LNCAP (cell line): ENCODE results near the gene PTPN2.

Experiments
- TF ChIP-seq, protein P1 (sequence below): fragments of 450-650 bp; IDR thresholded peaks from 2 replicates; pipeline ENCODE4 v1.5.1; 2017; ENCODE audit warnings: mild to moderate bottlenecking

The PTPN2 gene

DNA sequence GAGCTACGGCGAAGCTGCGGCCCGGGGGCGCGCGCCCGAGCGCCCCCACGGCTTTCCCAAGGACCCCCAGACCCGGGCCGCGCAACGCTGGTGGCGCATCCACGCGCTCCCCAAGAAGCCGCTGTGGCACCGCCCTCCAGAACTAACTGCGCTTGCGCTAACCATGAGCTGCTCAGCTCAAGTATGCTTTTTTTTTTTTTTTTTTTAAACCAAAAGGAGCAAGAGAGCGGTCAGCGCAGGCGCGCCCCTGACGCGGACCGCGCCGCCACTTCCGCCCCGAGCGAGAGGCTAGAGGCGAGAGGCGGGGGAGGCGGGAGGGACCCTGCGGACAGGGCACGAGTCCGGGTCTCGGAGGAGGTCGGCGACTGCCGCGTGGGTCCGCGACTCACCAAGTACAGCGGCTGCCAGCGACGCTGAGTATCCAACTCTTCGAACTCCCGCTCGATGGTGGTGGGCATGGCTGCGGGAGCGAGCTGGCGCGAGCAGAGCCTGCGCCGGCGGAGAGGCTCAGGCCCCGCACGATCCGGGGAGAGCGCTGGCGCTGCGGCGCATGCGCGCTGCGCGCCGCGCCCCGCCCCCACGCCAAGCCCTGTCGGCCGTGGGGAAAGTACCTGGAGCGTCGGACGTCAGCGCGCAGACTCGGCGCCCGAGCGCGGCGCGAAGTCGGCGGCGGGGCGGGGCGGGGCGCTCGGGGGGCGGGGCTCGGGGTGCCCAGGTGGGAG is at the start of gene PTPN2:
TSS of gene PTPN2 (minus strand) at position 554 of the 722 bp plus-strand sequence. CDS start at position 458, 96 bp downstream.
- TF ChIP-seq, protein P1, sequence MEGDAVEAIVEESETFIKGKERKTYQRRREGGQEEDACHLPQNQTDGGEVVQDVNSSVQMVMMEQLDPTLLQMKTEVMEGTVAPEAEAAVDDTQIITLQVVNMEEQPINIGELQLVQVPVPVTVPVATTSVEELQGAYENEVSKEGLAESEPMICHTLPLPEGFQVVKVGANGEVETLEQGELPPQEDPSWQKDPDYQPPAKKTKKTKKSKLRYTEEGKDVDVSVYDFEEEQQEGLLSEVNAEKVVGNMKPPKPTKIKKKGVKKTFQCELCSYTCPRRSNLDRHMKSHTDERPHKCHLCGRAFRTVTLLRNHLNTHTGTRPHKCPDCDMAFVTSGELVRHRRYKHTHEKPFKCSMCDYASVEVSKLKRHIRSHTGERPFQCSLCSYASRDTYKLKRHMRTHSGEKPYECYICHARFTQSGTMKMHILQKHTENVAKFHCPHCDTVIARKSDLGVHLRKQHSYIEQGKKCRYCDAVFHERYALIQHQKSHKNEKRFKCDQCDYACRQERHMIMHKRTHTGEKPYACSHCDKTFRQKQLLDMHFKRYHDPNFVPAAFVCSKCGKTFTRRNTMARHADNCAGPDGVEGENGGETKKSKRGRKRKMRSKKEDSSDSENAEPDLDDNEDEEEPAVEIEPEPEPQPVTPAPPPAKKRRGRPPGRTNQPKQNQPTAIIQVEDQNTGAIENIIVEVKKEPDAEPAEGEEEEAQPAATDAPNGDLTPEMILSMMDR = no peak

DNA sequence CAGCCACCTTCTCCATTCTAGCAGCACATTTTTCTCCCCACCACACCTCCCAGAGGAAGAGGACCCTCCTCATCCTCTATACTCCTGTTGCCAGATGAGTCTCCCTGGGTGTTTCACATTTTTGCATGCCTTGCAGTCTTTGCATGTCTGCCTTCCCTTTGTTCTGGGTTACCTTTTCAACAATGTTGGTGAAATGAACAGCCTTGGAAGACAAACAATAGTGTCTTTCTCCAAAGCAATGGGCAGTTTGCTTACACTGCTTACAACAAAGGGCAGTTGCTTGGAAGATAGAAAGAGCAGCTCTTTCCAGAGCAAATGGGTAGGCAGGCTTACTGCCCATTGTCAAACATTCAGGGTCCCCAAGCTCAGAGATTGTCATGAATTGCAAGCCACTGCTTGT is 49.3 kb upstream of the PTPN2 start:
- TF ChIP-seq, protein P1 = no peak

DNA sequence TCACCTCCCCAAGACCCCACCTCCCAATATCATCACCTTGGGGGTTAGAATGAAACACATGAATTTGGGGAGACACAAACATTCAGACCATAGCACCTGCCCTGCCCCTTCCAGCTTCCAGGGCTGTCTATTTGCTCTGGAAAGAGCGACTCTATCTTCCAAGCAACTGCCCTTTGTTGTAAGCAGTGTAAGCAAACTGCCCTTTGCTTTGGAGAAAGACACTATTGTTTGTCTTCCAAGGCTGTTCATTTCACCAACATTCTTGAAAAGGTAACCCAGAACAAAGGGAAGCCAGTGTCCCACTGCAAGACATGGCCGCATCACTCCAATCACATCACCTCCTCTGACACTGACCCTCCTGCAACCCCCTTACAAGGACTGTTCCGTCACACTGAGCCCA is 46.9 kb upstream of the PTPN2 start:
- TF ChIP-seq, protein P1 = no peak

DNA sequence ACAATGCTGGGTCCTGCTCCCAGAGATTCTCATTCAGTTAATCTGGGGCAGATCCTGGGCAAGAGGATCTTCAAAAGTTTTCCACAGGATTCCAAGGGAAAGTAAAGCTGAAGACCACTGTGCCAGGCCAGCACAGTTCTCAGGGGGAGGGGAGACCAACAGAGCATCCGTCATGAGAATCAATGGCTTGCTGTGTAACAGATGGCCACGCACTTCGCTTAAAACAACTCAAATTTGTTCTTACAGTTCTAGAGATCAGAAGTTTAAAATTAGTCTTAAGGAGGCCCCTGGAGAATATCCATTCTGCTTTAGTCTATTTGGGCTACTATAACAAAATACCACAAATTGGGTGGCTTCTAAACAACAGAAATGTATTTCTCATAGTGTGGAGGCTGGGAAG is 46.3 kb upstream of the PTPN2 start:
- TF ChIP-seq, protein P1 = no peak

DNA sequence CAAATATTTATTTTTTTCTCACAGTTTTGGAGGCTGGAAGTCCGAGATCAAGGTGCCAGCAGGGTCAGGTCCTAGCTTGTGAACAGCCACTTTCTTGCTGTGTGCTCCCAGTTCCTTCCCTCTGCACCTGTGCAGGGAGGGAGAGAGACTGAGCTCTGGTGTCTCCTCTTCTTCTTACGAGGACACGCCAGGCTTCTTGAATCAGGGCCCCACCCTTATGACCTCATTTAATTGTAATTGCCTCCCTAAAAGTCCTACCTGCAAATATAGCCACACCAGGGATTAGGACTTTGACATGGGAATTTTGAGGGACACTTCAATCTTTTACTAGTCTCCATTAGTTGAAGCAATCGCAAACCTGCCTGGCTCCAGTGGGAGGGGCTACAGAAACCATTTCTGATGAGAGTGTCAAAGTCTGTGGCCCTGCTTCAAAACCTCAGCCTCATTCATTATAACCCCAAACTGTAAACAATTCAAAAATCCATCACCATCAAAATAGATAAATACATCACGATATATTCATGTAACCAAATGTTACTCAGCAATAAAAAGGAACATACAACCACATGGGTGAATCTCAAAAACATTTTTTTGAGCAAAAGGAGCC is 45.5 kb upstream of the PTPN2 start:
- TF ChIP-seq, protein P1 = no peak

DNA sequence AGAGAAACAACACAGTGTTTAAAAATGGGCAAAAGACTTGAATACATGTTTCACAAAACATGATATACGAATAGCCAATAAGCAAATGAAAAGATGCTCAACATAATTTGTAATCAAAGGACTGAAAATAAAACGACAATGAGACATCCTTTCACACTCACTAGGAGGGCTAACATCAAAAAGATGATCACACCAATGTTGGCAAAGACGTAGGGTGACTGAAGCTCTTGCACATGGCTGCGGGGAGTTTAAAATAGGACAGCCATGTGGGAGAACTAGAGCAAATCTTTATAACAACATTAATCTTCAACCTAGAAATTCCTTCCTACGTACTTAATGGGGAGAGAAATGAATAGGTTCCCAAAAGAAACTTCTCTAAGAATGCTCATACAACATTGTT is 44.6 kb upstream of the PTPN2 start:
- TF ChIP-seq, protein P1 = no peak

DNA sequence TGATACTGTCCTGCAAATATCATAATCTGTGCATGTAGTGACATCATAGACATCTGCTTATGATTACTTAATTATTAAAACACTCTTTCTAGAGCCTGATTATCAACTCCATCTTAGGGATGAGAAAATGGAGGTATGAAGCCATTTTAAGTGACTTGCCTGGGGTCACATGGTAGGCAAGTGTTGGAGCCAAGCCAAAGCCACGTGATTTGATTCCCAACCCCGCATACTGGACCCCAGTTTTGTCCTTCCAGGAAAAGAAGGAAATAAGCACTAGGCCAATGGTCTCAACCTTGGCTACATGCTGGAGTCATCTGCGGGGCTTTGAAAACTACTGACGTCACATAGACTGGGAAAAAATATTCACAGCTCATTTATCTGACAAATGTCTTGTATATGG is 44.2 kb upstream of the PTPN2 start:
- TF ChIP-seq, protein P1 = no peak
